ENCODE measurements around the gene KRTAP10-2.
"Not testable (repeated sequence)": the region's sequence is repeated elsewhere in the genome, so short reads cannot be mapped to it uniquely, and the experiment has no call there.

KRTAP10-2 gene

GRCh38 chr21:44575307-44576024 is 24.2 kb upstream of the KRTAP10-2 start:
- TF ChIP-seq CTCF (conservative IDR thresholded peaks at IDR 0.05; ENCODE audit: low read depth) = no peak
- H3K27ac ChIP-seq = no peak overlapping the region
- CTCF ChIA-PET = interaction anchor here (0.7 kb wide), 1 partner anchor 53 kb away, joined by 3 read pairs; no protein-coding TSS in a partner anchor
- POLR2A ChIA-PET (ENCODE audit: low non-redundant PET) = no interaction called here
- DNase-seq (ENCODE audit: low spot score) = no peak

GRCh38 chr21:44574457-44575306 is 23.4 kb upstream of the KRTAP10-2 start:
- POLR2A ChIA-PET (ENCODE audit: low non-redundant PET) = no interaction called here
- no peak overlapping the region for H3K27ac ChIP-seq
- TF ChIP-seq CTCF (conservative IDR thresholded peaks at IDR 0.05; ENCODE audit: low read depth) = no peak
- CTCF ChIA-PET = interaction anchor here (0.7 kb wide), 2 partner anchors 54 to 72 kb away, joined by 3 to 7 read pairs; no protein-coding TSS in a partner anchor
- no peak for DNase-seq (ENCODE audit: low spot score)

- H3K27ac ChIP-seq; DNase-seq (ENCODE audit: low spot score); POLR2A ChIA-PET (ENCODE audit: low non-redundant PET): not testable (repeated sequence)
- CTCF ChIA-PET = interaction anchor here (0.7 kb wide), 1 partner anchor 73 kb away, joined by 7 read pairs; no protein-coding TSS in a partner anchor
Measured at GRCh38 chr21:44573630-44574456, 22.5 kb upstream of the KRTAP10-2 start, which contains the start of gene KRTAP10-4. KRTAP10-4 (plus strand) TSS chr21:44573729; CDS start chr21:44573759, 30 bp downstream.

GRCh38 chr21:44572959-44573583 is 21.8 kb upstream of the KRTAP10-2 start:
- TF ChIP-seq CTCF (conservative IDR thresholded peaks at IDR 0.05; ENCODE audit: low read depth) = no peak
- no peak for DNase-seq (ENCODE audit: low spot score)
- no peak overlapping the region for H3K27ac ChIP-seq
- POLR2A ChIA-PET (ENCODE audit: low non-redundant PET) = interaction anchor here (0.6 kb wide), 1 partner anchor 33 kb away, joined by 3 read pairs; no protein-coding TSS in a partner anchor
- CTCF ChIA-PET = no interaction called here

GRCh38 chr21:44571844-44572782 is 20.8 kb upstream of the KRTAP10-2 start:
- H3K27ac ChIP-seq = no peak overlapping the region
- CTCF ChIA-PET = no interaction called here
- POLR2A ChIA-PET (ENCODE audit: low non-redundant PET) = interaction anchor here (0.6 kb wide), 1 partner anchor 32 kb away, joined by 3 read pairs; no protein-coding TSS in a partner anchor
- DNase-seq (ENCODE audit: low spot score) = no peak
- no peak for TF ChIP-seq CTCF (conservative IDR thresholded peaks at IDR 0.05; ENCODE audit: low read depth)

- TF ChIP-seq CTCF (conservative IDR thresholded peaks at IDR 0.05; ENCODE audit: low read depth) = no peak
- ChIA-PET POLR2A (ENCODE audit: low non-redundant PET) (no interaction called here), CTCF (no interaction called here)
- DNase-seq (ENCODE audit: low spot score) = no peak
- no peak overlapping the region for H3K27ac ChIP-seq
Measured at GRCh38 chr21:44571296-44571695, 20.0 kb upstream of the KRTAP10-2 start.
